Activated naive CD4-positive, alpha-beta T cell treated with anti-CD3 and anti-CD28 coated beads, Interleukin-2, amount 10 ng/mL, durations not matched to agents 7 days and 5 days (primary cell): ENCODE results near the gene ROPN1B.
"Not testable (repeated sequence)": the region's sequence is repeated elsewhere in the genome, so short reads cannot be mapped to it uniquely, and the experiment has no call there.

Source experiments
- CTCF ChIA-PET: fragments of 350-600 bp; sonication (Branson Sonifier 250); formaldehyde crosslinking; loops from one replicate; lab custom pipeline; 2021; ENCODE audit warnings: antibody characterized with exemption; lab: Charles Lee
- DNase-seq: peaks from one replicate; pipeline ENCODE4 v3.0.0-alpha.2; 2020
- H3K27ac Mint-ChIP-seq: one replicate; pipeline ENCODE4 v1.8.0; 2021; ENCODE audit warnings: mild to moderate bottlenecking, moderate library complexity, mixed read lengths
- H3K27me3 Mint-ChIP-seq: one replicate; pipeline ENCODE4 v1.8.0; 2021; ENCODE audit warnings: mild to moderate bottlenecking, mixed read lengths
- H3K36me3 Mint-ChIP-seq: one replicate; pipeline ENCODE4 v1.8.0; 2021; ENCODE audit warnings: mixed read lengths
- H3K4me1 Mint-ChIP-seq: one replicate; pipeline ENCODE4 v1.8.0; 2021; ENCODE audit warnings: mixed read lengths
- H3K4me3 Mint-ChIP-seq: one replicate; pipeline ENCODE4 v1.8.0; 2021; ENCODE audit warnings: mild to moderate bottlenecking, moderate library complexity, mixed read lengths
- H3K9me3 Mint-ChIP-seq: one replicate; pipeline ENCODE4 v1.8.0; 2021; ENCODE audit warnings: mixed read lengths

Gene ROPN1B

GRCh38 chr3:125968701-125969592 lies at the start of gene ROPN1B:
Gene ROPN1B, plus strand, starts transcription at chr3:125969178. Its CDS starts 2,877 bp downstream, at chr3:125972055.
- H3K27ac Mint-ChIP-seq, CTCF ChIA-PET, H3K36me3 Mint-ChIP-seq, DNase-seq, H3K9me3 Mint-ChIP-seq, H3K4me1 Mint-ChIP-seq: not testable (repeated sequence)
- peaks cover 27% of the 10 kb centered on the region for H3K27me3 Mint-ChIP-seq
- H3K4me3 Mint-ChIP-seq: peak within 1 kb of the TSS; percentile 48

- H3K4me1 Mint-ChIP-seq: peaks cover 11% of the 10 kb centered on the region
- not testable (repeated sequence) for H3K9me3 Mint-ChIP-seq, DNase-seq, H3K4me3 Mint-ChIP-seq, H3K36me3 Mint-ChIP-seq, H3K27ac Mint-ChIP-seq, H3K27me3 Mint-ChIP-seq
- CTCF ChIA-PET: interaction anchor here (1.3 kb wide), 1 partner anchor 154 kb away, joined by 3 read pairs; no protein-coding TSS in a partner anchor
These were observed 48.8 kb upstream of the ROPN1B start for GRCh38 chr3:125920191-125920590.

GRCh38 chr3:125920751-125921279 lies 48.2 kb upstream of the ROPN1B start:
- not testable (repeated sequence) for H3K27ac Mint-ChIP-seq

GRCh38 chr3:125921712-125922111 lies 47.3 kb upstream of the ROPN1B start:
- H3K4me1 Mint-ChIP-seq, H3K27me3 Mint-ChIP-seq, H3K9me3 Mint-ChIP-seq, H3K36me3 Mint-ChIP-seq, H3K27ac Mint-ChIP-seq, H3K4me3 Mint-ChIP-seq, CTCF ChIA-PET: not testable (repeated sequence)
- DNase-seq: peak; percentile 71

More at GRCh38 chr3:125920751-125921279, 48.2 kb upstream of the ROPN1B start:
- not testable (repeated sequence) for DNase-seq, H3K36me3 Mint-ChIP-seq, H3K9me3 Mint-ChIP-seq, H3K4me1 Mint-ChIP-seq, H3K27me3 Mint-ChIP-seq, H3K4me3 Mint-ChIP-seq
- CTCF ChIA-PET: interaction anchor here (1.3 kb wide), 1 partner anchor 154 kb away, joined by 3 read pairs; no protein-coding TSS in a partner anchor

DNA sequence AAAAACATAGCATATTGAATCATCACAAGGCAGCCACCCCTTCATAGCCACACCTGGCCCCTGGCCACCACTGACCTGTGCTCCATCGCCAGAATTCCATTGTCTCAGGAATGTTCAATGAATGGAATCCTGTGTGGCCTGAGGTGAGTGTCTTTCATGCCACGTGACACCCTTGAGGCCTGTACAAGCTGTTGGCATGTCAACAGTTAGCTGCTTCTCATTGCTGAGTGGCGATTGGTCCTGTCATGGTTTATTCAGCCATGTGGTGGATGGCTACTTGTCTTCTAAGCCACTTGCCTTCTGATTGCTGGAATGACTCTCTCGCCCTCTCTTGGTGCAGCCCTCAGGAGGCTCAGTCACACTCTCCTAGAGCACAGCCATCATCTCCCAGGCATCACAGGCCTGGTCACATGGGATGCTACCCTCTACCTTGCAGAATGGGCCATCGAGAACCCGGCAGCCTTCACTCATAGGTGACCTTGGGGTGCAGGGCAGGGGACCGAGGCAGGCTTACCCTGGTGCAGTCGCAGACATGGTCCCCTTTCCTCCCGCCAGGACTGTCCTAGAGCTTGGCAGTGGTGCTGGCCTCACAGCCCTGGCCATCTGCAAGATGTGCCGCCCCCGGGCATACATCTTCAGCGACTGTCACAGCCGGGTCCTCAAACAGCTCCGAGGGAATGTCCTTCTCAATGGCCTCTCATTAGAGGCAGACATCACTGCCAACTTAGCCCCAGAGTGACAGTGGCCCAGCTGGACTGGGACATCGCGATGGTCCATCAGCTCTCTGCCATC lies 45.5 kb upstream of the ROPN1B start:
- CTCF ChIA-PET, DNase-seq, H3K4me3 Mint-ChIP-seq, H3K27me3 Mint-ChIP-seq, H3K9me3 Mint-ChIP-seq, H3K36me3 Mint-ChIP-seq, H3K4me1 Mint-ChIP-seq, H3K27ac Mint-ChIP-seq: not testable (repeated sequence)

- CTCF ChIA-PET, H3K27me3 Mint-ChIP-seq, H3K4me1 Mint-ChIP-seq, DNase-seq, H3K27ac Mint-ChIP-seq, H3K9me3 Mint-ChIP-seq, H3K4me3 Mint-ChIP-seq, H3K36me3 Mint-ChIP-seq: not testable (repeated sequence)
These were observed 44.7 kb upstream of the ROPN1B start for GRCh38 chr3:125924276-125924675.

- DNase-seq, H3K36me3 Mint-ChIP-seq, CTCF ChIA-PET, H3K9me3 Mint-ChIP-seq, H3K4me3 Mint-ChIP-seq, H3K27me3 Mint-ChIP-seq, H3K27ac Mint-ChIP-seq, H3K4me1 Mint-ChIP-seq: not testable (repeated sequence)
These were observed 43.3 kb upstream of the ROPN1B start for GRCh38 chr3:125925727-125926126.

DNA sequence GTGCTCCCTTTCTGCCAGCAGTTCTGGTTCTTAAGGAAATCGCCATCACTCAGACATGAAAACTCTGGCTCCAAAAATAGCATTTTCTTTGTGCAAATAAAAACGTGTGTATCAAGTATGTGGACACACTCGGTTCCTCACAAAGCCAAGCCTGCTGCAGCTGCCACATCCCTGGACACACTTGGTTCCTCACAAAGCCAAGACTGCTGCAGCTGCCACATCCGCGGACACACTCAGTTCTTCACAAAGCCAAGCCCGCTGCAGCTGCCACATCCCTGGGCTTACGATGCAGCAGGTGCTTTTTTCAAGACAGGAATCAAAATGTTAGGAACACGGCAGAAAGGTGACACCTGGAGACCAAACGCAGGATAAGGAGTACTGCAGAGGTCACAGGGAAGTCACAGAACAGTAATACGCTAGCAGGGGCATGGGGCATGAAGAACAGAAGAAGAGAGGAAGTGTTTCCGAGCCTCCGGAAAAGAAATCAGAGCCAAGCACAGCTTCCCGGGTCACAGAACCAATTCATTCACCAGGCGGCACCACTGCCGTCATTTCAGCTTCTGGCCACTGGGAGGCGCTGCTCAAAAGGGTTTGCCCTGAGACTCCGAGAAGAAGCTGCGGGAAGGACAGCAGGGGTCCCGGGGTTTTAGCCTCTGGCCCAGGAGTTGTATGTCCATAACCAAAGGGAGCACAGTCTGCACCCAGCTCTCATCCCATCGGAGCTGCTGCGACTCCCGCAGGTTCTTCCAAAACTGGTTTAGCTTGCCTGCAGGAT lies 40.0 kb upstream of the ROPN1B start:
- CTCF ChIA-PET: interaction anchor here (0.8 to 2.0 kb wide), 4 partner anchors 123 to 461 kb away, joined by 3 to 7 read pairs (median 3); no protein-coding TSS in a partner anchor
- H3K9me3 Mint-ChIP-seq: not testable (repeated sequence)

GRCh38 chr3:125929765-125930164 lies 39.2 kb upstream of the ROPN1B start:
- H3K4me3 Mint-ChIP-seq, H3K9me3 Mint-ChIP-seq, H3K27ac Mint-ChIP-seq, H3K36me3 Mint-ChIP-seq, DNase-seq, H3K4me1 Mint-ChIP-seq: not testable (repeated sequence)
- H3K27me3 Mint-ChIP-seq: peaks cover 16% of the 10 kb centered on the region
- CTCF ChIA-PET: interaction anchor here (1.2 to 2.0 kb wide), 3 partner anchors 122 to 269 kb away, joined by 3 to 7 read pairs (median 3); no protein-coding TSS in a partner anchor

More for the DNA sequence above, 40.0 kb upstream of the ROPN1B start:
- H3K4me1 Mint-ChIP-seq, H3K4me3 Mint-ChIP-seq, H3K36me3 Mint-ChIP-seq, H3K27ac Mint-ChIP-seq: not testable (repeated sequence)
- DNase-seq: peak; percentile 78
- peaks cover 13% of the 10 kb centered on the region for H3K27me3 Mint-ChIP-seq

- H3K27ac Mint-ChIP-seq, H3K4me3 Mint-ChIP-seq, H3K4me1 Mint-ChIP-seq, CTCF ChIA-PET, DNase-seq, H3K36me3 Mint-ChIP-seq, H3K9me3 Mint-ChIP-seq: not testable (repeated sequence)
- peaks cover 19% of the 10 kb centered on the region for H3K27me3 Mint-ChIP-seq
These were observed 37.6 kb upstream of the ROPN1B start for GRCh38 chr3:125931355-125931880.

DNA sequence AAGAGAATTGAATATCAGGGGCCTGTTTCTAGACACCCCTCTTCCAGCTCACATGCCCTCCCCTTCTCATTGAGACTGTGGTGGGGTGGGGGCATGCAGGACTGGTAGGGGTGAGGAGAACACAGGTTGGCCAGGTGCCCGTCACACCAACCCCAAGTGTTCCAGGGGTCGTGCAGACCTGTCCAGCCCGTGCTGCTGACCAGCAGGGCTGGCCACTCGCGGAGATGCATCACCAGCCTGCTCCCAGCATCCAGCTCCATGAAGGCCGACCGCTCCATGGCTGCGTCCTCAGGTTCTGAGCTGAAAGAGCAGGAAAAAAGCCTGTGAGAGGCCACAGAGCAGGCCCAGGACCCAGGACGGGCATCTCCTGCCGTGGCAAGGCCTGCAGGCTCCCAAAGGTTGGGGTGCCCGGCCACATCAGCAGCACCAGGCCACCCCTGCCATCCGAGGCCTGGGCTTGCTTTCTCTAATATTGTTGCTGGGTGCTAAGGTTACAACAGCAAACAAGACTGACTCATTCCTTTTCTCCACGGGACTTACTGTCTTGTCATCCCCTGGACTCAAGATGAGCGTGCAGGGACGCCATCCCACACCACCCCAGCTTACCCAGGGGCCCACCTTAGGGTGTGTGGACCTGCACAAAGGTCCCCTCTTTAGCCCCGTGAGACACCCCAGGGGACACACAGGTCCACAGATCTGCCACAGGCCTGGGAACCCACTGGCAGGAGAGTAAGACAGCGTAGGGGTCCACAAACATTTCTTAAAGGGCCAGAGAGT lies 35.4 kb upstream of the ROPN1B start:
- H3K9me3 Mint-ChIP-seq, H3K36me3 Mint-ChIP-seq, H3K4me3 Mint-ChIP-seq, H3K27ac Mint-ChIP-seq, DNase-seq, CTCF ChIA-PET, H3K4me1 Mint-ChIP-seq: not testable (repeated sequence)
- peaks cover 22% of the 10 kb centered on the region for H3K27me3 Mint-ChIP-seq

GRCh38 chr3:125935252-125935874 lies 33.6 kb upstream of the ROPN1B start:
- H3K36me3 Mint-ChIP-seq, H3K4me3 Mint-ChIP-seq, DNase-seq, H3K9me3 Mint-ChIP-seq, CTCF ChIA-PET, H3K4me1 Mint-ChIP-seq, H3K27ac Mint-ChIP-seq: not testable (repeated sequence)
- H3K27me3 Mint-ChIP-seq: peaks cover 13% of the 10 kb centered on the region
